H1 (cell line): ENCODE results near the gene MGAT5B. TPM values are rescaled to one million over a fixed set of nuclear protein-coding genes. Genes with fewer than 3 reads are reported as not detected.

Experiments used
- RFX5 ChIP-seq: IDR thresholded peaks from 2 replicates; pipeline ENCODE4 v1.6.1; 2011; ENCODE audit warnings: low read depth, low read length, improper control_type of control experiment, borderline replicate concordance
- SIX5 ChIP-seq: IDR thresholded peaks from 2 replicates; pipeline ENCODE4 v1.6.1; 2011; ENCODE audit warnings: mild to moderate bottlenecking, low read depth, low read length
- SUZ12 ChIP-seq: fragments of 200-600 bp; sonication (generic); IDR thresholded peaks from 2 replicates; pipeline ENCODE4 v1.6.1; 2012; ENCODE audit warnings: mild to moderate bottlenecking, inconsistent platforms, low read length, moderate library complexity, mixed read lengths
- TAF7 ChIP-seq: optimal IDR thresholded peaks from 2 replicates; pipeline ENCODE3; 2011; ENCODE audit warnings: low read depth, mild to moderate bottlenecking, inconsistent platforms, low read length, moderate library complexity, borderline replicate concordance
- polyA plus RNA-seq, 7 experiments: library from polyadenylated mRNA; depleted of rRNA in 3 of 7; stranded (reverse) in 5 of 7; unstranded in 2 of 7; fragments of >200 nt in 5 of 7; fragments of 200-250 nt in 2 of 7; gene quantifications; 1 replicate in 5 of 7; 2 replicates in 1 of 7; 4 replicates in 1 of 7; pipeline versions ENCODE4 v1.2.1 to v1.2.3, GENCODE V29; 2011 to 2013; ENCODE audit warnings: missing spikeins in 2 of 7, mixed read lengths in 2 of 7
- total RNA-seq: library from RNA; stranded (reverse); fragmentation: NEBNext Ultra II Directional; extraction: Animal tissue kit (Norgen Biotek cat#: 25700); gene quantifications from 2 replicates; pipeline ENCODE4 v1.2.1, GENCODE V29; 2021
- TF ChIP-seq, protein P1 (sequence below): fragments of 300-600 bp; sonication (generic); IDR thresholded peaks from 2 replicates; pipeline ENCODE4 v1.7.1; 2012; ENCODE audit warnings: low read length, moderate library complexity, mild to moderate bottlenecking, inconsistent platforms; ENCODE audit not compliant: insufficient replicate concordance

The MGAT5B gene
- total and polyA plus RNA-seq, 2 of the 8 experiments (the other 6 are each of a cell fraction or from before 2014, with no cell fraction given) = 7.9 to 8.2 TPM

DNA sequence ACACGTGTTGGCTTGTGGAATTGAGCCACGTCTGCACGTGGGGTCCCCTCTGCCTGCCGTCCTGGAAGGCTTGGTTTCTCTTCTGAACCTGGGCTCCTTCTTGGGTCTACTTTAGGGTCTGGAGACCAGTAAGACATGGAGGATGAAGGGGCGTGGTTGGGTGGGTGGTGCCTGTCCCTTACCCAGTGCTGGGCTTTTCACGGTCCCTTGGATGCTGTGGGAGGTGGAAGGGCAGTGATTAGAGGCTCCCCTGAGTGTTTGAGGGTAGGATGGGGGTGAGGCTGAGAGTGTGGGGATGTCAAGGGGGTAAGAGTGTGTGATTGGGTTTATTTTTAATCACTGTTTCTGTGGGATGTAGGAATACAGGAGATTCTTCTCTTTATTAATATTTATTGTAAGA is 38.3 kb downstream of the MGAT5B start (continued):
- TF ChIP-seq, protein P1, sequence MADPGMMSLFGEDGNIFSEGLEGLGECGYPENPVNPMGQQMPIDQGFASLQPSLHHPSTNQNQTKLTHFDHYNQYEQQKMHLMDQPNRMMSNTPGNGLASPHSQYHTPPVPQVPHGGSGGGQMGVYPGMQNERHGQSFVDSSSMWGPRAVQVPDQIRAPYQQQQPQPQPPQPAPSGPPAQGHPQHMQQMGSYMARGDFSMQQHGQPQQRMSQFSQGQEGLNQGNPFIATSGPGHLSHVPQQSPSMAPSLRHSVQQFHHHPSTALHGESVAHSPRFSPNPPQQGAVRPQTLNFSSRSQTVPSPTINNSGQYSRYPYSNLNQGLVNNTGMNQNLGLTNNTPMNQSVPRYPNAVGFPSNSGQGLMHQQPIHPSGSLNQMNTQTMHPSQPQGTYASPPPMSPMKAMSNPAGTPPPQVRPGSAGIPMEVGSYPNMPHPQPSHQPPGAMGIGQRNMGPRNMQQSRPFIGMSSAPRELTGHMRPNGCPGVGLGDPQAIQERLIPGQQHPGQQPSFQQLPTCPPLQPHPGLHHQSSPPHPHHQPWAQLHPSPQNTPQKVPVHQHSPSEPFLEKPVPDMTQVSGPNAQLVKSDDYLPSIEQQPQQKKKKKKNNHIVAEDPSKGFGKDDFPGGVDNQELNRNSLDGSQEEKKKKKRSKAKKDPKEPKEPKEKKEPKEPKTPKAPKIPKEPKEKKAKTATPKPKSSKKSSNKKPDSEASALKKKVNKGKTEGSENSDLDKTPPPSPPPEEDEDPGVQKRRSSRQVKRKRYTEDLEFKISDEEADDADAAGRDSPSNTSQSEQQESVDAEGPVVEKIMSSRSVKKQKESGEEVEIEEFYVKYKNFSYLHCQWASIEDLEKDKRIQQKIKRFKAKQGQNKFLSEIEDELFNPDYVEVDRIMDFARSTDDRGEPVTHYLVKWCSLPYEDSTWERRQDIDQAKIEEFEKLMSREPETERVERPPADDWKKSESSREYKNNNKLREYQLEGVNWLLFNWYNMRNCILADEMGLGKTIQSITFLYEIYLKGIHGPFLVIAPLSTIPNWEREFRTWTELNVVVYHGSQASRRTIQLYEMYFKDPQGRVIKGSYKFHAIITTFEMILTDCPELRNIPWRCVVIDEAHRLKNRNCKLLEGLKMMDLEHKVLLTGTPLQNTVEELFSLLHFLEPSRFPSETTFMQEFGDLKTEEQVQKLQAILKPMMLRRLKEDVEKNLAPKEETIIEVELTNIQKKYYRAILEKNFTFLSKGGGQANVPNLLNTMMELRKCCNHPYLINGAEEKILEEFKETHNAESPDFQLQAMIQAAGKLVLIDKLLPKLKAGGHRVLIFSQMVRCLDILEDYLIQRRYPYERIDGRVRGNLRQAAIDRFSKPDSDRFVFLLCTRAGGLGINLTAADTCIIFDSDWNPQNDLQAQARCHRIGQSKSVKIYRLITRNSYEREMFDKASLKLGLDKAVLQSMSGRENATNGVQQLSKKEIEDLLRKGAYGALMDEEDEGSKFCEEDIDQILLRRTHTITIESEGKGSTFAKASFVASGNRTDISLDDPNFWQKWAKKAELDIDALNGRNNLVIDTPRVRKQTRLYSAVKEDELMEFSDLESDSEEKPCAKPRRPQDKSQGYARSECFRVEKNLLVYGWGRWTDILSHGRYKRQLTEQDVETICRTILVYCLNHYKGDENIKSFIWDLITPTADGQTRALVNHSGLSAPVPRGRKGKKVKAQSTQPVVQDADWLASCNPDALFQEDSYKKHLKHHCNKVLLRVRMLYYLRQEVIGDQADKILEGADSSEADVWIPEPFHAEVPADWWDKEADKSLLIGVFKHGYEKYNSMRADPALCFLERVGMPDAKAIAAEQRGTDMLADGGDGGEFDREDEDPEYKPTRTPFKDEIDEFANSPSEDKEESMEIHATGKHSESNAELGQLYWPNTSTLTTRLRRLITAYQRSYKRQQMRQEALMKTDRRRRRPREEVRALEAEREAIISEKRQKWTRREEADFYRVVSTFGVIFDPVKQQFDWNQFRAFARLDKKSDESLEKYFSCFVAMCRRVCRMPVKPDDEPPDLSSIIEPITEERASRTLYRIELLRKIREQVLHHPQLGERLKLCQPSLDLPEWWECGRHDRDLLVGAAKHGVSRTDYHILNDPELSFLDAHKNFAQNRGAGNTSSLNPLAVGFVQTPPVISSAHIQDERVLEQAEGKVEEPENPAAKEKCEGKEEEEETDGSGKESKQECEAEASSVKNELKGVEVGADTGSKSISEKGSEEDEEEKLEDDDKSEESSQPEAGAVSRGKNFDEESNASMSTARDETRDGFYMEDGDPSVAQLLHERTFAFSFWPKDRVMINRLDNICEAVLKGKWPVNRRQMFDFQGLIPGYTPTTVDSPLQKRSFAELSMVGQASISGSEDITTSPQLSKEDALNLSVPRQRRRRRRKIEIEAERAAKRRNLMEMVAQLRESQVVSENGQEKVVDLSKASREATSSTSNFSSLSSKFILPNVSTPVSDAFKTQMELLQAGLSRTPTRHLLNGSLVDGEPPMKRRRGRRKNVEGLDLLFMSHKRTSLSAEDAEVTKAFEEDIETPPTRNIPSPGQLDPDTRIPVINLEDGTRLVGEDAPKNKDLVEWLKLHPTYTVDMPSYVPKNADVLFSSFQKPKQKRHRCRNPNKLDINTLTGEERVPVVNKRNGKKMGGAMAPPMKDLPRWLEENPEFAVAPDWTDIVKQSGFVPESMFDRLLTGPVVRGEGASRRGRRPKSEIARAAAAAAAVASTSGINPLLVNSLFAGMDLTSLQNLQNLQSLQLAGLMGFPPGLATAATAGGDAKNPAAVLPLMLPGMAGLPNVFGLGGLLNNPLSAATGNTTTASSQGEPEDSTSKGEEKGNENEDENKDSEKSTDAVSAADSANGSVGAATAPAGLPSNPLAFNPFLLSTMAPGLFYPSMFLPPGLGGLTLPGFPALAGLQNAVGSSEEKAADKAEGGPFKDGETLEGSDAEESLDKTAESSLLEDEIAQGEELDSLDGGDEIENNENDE = no peak
- TF ChIP-seq TAF7 (no peak), RFX5 (no peak), SUZ12 (no peak), SIX5 (no peak)
